Erythroblast (primary cell): Measurements from ENCODE around the gene EIF4G3.

Source experiments
- GATA1 ChIP-seq: IDR thresholded peaks from 2 replicates; pipeline ENCODE4 v1.6.1; 2011; ENCODE audit warnings: low read depth, mild to moderate bottlenecking, control low read depth, low read length, moderate library complexity
- POLR2A ChIP-seq: IDR thresholded peaks from 2 replicates; pipeline ENCODE4 v1.6.1; 2011; ENCODE audit warnings: mild to moderate bottlenecking, low read length

- TF ChIP-seq POLR2A (no peak), GATA1 (no peak)
These were observed 16.4 kb downstream of the EIF4G3 start for GRCh38 chr1:21160263-21160796.
